DND-41 (cell line): ENCODE measurements around the gene TTF1.

Experiments used
- ATAC-seq: fragments of 200-7000 bp; cut with Tn5 transposase; 3 replicates; pipeline ENCODE4 v1.9.1; 2021; ENCODE audit warnings: low read depth; ENCODE audit not compliant: insufficient read depth
- DNase-seq: peaks from one replicate; pipeline ENCODE4 v3.0.0-alpha.2; 2020
- H2AFZ ChIP-seq: 2 replicates; pipeline ENCODE4 v1.6.0; 2012; ENCODE audit warnings: low read depth, low read length
- H3K27ac ChIP-seq: 2 replicates; pipeline ENCODE4 v1.5.1; 2012; ENCODE audit warnings: low read length, inconsistent platforms
- H3K27me3 ChIP-seq: fragments of 200-600 bp; sonication (generic); 2 replicates; pipeline ENCODE4 v1.6.0; 2012; ENCODE audit warnings: low read length, mild to moderate bottlenecking, inconsistent platforms; ENCODE audit not compliant: insufficient read depth, poor library complexity
- H3K36me3 ChIP-seq: 2 replicates; pipeline ENCODE4 v1.5.1; 2012; ENCODE audit warnings: low read length, inconsistent platforms; ENCODE audit not compliant: insufficient read depth
- H3K4me1 ChIP-seq: 2 replicates; pipeline ENCODE4 v1.5.1; 2012; ENCODE audit warnings: mild to moderate bottlenecking, low read length; ENCODE audit not compliant: insufficient read depth
- H3K4me2 ChIP-seq: 2 replicates; pipeline ENCODE4 v1.6.0; 2012; ENCODE audit warnings: mild to moderate bottlenecking, moderate library complexity, low read length, inconsistent platforms; ENCODE audit not compliant: insufficient read depth
- H3K4me3 ChIP-seq, 2 experiments: fragments of 200-600 bp in 1 of 2; shearing (Covaris generic) in 1 of 2; 2 replicates each; pipeline ENCODE4 v1.5.1; 2012 to 2016; ENCODE audit warnings: inconsistent platforms in 2 of 2, low read length in 2 of 2, mild to moderate bottlenecking in 2 of 2, low read depth in 1 of 2, moderate library complexity in 1 of 2
- H3K79me2 ChIP-seq: 2 replicates; pipeline ENCODE4 v1.6.0; 2012; ENCODE audit warnings: low read length, inconsistent platforms; ENCODE audit not compliant: insufficient read depth
- H3K9ac ChIP-seq: 2 replicates; pipeline ENCODE4 v1.6.0; 2012; ENCODE audit warnings: low read depth, mild to moderate bottlenecking, inconsistent platforms, low read length, moderate library complexity
- H3K9me3 ChIP-seq: 2 replicates; pipeline ENCODE4 v1.5.1; 2012; ENCODE audit warnings: low read length, moderate library complexity, mild to moderate bottlenecking, inconsistent platforms; ENCODE audit not compliant: insufficient read depth, severe bottlenecking
- H4K20me1 ChIP-seq: 2 replicates; pipeline ENCODE4 v1.6.0; 2012; ENCODE audit warnings: low read length; ENCODE audit not compliant: insufficient read depth
- CTCF ChIP-seq: IDR thresholded peaks from 2 replicates; pipeline ENCODE4 v1.5.1; 2012; ENCODE audit warnings: borderline replicate concordance, low read length, moderate library complexity, mild to moderate bottlenecking; ENCODE audit not compliant: poor library complexity, severe bottlenecking; ENCODE audit errors: extremely low read depth
- EZH2 ChIP-seq: IDR thresholded peaks from 3 replicates; pipeline ENCODE4 v1.6.1; 2012; ENCODE audit warnings: borderline replicate concordance, low read depth, mild to moderate bottlenecking, moderate library complexity, low read length, inconsistent platforms; ENCODE audit not compliant: severe bottlenecking

The TTF1 gene

DNA sequence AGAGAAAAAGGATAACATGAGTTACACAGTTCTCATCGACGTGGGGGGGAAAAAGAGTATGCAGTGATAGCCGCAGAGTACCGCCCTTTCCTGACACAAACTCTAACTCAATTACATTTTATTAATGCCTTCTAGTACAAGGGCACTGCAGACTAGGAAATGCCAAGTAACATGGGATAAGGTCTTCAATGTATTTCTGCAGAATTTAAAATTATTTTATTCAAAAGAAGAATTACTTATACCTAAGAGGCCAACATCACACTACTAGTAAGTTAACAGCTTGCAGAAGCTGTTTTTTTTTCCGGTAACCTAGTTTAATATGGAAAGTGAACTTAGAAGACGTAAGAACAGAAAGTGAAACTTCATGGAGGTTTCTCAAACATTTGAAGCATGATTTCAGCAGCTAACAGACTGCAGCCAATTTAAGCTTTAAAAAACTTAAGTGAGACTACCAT lies 55.8 kb downstream of the TTF1 start:
- peaks cover 47% of the 10 kb centered on the region for H3K79me2 ChIP-seq

DNA sequence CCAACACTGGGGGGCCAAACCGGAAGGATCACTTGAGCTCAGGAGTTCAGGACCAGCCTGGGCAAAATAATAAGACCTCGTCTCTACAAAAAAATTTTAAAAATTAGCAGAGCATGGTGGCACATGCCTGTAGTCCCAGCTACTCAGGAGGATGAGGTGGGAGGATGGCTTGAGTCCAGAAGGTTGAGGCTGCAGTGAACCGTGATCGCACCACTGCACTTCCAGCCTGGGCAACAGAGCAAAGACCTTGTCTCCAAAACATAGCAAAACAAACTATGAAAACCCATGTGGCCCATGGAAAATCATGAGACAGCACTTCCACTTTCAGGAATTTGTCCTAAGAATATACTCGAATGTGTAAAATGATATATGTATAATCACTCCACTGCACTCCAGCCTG lies 58.0 kb downstream of the TTF1 start:
- DNase-seq (no peak), ATAC-seq (no peak)
- Histone ChIP-seq H3K4me2 (no peak overlapping the region), H3K27me3 (no peaks in the 10 kb centered on the region), H3K27ac (no peak overlapping the region), H3K9ac (no peak overlapping the region), H3K9me3 (no peaks in the 10 kb centered on the region), H3K36me3 (peaks cover 75% of the 10 kb centered on the region), H4K20me1 (peaks cover under 1% of the 10 kb centered on the region; the same call in 1 of the 2 replicates), H3K4me3 (no peak overlapping the region), H3K4me1 (peaks cover 39% of the 10 kb centered on the region), H3K79me2 (peaks cover 36% of the 10 kb centered on the region), H2AFZ (no peak overlapping the region)
- TF ChIP-seq EZH2 (no peak), CTCF (no peak)

More for the DNA sequence above, 55.8 kb downstream of the TTF1 start:
- Histone ChIP-seq H2AFZ (peak overlapping the region; percentile 37; the same call in 1 of the 2 replicates), H3K36me3 (peaks cover 58% of the 10 kb centered on the region), H4K20me1 (peaks cover 5% of the 10 kb centered on the region; the same call in 1 of the 2 replicates), H3K27me3 (no peaks in the 10 kb centered on the region), H3K4me2 (peak overlapping the region; percentile 96), H3K4me3 (peak overlapping the region; percentile 19 to 54; a peak in 3 of 4 replicates), H3K9ac (peak overlapping the region; percentile 54), H3K9me3 (no peaks in the 10 kb centered on the region), H3K4me1 (peaks cover 51% of the 10 kb centered on the region), H3K27ac (peak overlapping the region; percentile 69)
- TF ChIP-seq EZH2 (no peak), CTCF (no peak)
- DNase-seq: peak; percentile 43
- peak; percentile 34 for ATAC-seq

DNA sequence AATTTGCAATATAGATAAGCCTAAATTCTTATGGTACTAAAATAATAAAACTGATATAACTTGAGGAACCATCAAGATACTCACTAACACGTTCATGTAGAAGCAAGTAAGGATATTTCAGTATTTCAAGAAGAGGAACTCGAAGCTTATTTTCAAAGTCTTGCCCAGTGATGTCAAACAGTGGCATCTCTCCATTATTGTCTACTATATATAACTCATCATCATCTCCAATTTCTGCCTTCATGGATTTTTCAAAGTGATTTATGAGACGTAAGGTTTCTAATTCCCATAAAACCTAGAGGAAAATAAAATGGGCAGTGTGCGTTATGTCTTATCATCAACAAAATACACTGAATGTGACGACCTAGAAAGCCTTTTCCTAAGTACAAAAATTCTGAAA lies 60.5 kb downstream of the TTF1 start:
- no peaks in the 10 kb centered on the region for H3K27me3 ChIP-seq
- TF ChIP-seq CTCF (no peak), EZH2 (no peak)
- ATAC-seq (no peak), DNase-seq (no peak)
- no peak overlapping the region for H3K4me2 ChIP-seq
- peaks cover 78% of the 10 kb centered on the region for H3K36me3 ChIP-seq
- no peaks in the 10 kb centered on the region for H3K9me3 ChIP-seq
- peaks cover 14% of the 10 kb centered on the region; the same call in 1 of the 2 replicates for H3K4me1 ChIP-seq
- H4K20me1 ChIP-seq: no peaks in the 10 kb centered on the region
- no peak overlapping the region for H2AFZ ChIP-seq
- H3K4me3 ChIP-seq: no peak overlapping the region
- peaks cover 18% of the 10 kb centered on the region for H3K79me2 ChIP-seq
- no peak overlapping the region for H3K27ac ChIP-seq
- no peak overlapping the region for H3K9ac ChIP-seq
